ENCODE measurements around the gene LCA5L.
"Not testable (repeated sequence)": the region's sequence is repeated elsewhere in the genome, so short reads cannot be mapped to it uniquely, and the experiment has no call there.

LCA5L gene

DNA sequence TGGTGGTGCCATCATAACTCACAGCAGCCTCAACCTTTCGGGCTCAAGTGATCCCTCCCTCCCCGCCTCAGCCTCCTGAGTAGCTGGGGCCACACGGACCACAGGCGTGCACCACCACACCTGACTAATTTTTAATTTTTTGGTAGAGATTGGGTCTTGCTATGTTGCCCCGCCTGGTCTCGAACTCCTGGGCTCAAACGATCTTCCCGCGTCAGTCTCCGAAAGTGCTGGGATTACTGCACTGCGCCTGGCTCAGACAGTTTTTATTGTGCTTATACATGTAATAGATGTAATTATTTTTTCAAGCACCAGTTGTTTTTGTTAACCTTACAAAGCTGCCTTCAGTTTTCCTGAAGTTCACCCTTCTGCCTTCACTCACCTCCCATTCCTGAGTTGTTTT lies 58.7 kb downstream of the LCA5L start:
- Histone ChIP-seq H3K36me3 (ENCODE audit: insufficient read depth, low read length) (no peaks in the 10 kb centered on the region), H3K4me1 (ENCODE audit: control insufficient read depth, insufficient read depth, low read length, unreplicated experiment) (peaks cover 21% of the 10 kb centered on the region), H3K27ac (ENCODE audit: low read depth, low read length) (no peak overlapping the region; the same call in 1 of the 2 replicates), H2AFZ (ENCODE audit: low read length, unreplicated experiment) (peak overlapping the region; percentile 76), H3K4me3 (ENCODE audit: low read depth, low read length) (peak overlapping the region; percentile 77), H3K27me3 (ENCODE audit: insufficient read depth, low read length) (no peaks in the 10 kb centered on the region), H3K79me2 (ENCODE audit: control insufficient read depth, insufficient read depth, low read length, unreplicated experiment) (peaks cover 37% of the 10 kb centered on the region)

DNA sequence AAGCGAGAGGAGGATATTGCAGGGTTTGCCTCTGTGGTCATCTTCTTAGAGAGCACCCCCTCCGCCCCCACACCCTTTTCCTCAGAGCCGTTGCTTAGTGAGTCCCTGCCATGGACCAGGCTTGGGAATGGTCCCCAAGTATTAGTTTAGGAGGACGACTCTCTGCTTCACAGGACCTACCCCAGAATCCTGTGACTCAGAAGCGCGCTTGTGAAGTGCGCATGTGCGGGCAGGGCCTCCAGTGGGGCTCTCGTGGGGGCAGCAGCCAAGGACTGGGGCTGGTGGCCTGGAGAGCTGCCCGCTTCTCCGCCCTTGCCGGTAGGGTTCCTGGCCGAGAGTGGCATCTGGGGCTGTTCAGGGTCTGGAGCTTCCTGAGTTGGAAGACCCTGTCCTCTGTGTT lies 59.4 kb downstream of the LCA5L start:
- Histone ChIP-seq H3K27me3 (ENCODE audit: insufficient read depth, low read length) (no peaks in the 10 kb centered on the region), H3K36me3 (ENCODE audit: insufficient read depth, low read length) (no peaks in the 10 kb centered on the region), H3K79me2 (ENCODE audit: control insufficient read depth, insufficient read depth, low read length, unreplicated experiment) (peaks cover 39% of the 10 kb centered on the region), H3K4me3 (ENCODE audit: low read depth, low read length) (peak overlapping the region; percentile 55), H3K4me1 (ENCODE audit: control insufficient read depth, insufficient read depth, low read length, unreplicated experiment) (peaks cover 25% of the 10 kb centered on the region), H3K27ac (ENCODE audit: low read depth, low read length) (no peak overlapping the region), H2AFZ (ENCODE audit: low read length, unreplicated experiment) (peak overlapping the region; percentile 69)

DNA sequence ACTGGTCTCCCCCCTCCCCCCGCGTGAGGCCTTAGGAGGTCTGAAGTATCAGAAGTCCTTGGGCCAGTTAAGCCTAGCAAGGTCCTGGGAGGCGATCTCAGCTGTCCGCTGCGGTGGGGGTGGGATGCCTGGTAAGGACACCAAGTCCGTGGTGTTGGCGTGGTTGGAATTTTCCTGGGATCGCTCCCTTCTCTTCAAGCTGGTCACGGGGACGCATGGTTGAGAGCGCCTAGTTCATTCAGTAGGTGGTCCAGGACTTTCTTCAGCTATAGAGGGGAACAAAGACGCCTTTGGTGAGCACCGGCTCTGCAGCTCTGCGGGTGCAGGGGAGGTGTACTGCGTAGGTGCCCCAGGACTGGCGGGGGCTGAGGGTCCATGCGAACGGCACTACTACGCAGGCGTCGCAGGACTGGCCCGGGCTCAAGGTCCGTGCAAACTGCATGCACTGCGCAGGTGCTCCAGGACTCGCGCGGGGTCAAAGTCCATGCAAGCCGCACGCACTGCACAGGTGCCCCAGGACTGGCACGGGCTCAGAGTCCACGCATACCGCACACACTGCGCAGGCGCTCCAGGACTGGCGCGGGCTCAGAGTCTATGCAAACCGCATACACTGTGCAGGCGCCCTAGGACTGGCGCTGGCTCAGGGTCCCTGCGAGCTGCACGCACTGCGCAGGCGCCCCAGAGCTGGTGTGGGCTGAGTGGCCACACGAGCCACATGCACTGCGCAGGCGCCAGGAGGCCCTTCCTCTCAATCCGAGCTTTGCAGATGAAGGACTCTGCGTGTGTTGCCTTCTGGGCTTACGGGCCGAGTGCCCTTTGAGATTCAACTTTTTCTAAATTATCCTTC lies 60.1 kb downstream of the LCA5L start:
- Histone ChIP-seq H3K27me3 (ENCODE audit: insufficient read depth, low read length) (no peaks in the 10 kb centered on the region), H3K4me1 (ENCODE audit: control insufficient read depth, insufficient read depth, low read length, unreplicated experiment) (peaks cover 25% of the 10 kb centered on the region), H3K4me3 (ENCODE audit: low read depth, low read length) (peak overlapping the region; percentile 55), H3K27ac (ENCODE audit: low read depth, low read length) (no peak overlapping the region), H3K36me3 (ENCODE audit: insufficient read depth, low read length) (no peaks in the 10 kb centered on the region), H2AFZ (ENCODE audit: low read length, unreplicated experiment) (peak overlapping the region; percentile 69), H3K79me2 (ENCODE audit: control insufficient read depth, insufficient read depth, low read length, unreplicated experiment) (peaks cover 39% of the 10 kb centered on the region)

DNA sequence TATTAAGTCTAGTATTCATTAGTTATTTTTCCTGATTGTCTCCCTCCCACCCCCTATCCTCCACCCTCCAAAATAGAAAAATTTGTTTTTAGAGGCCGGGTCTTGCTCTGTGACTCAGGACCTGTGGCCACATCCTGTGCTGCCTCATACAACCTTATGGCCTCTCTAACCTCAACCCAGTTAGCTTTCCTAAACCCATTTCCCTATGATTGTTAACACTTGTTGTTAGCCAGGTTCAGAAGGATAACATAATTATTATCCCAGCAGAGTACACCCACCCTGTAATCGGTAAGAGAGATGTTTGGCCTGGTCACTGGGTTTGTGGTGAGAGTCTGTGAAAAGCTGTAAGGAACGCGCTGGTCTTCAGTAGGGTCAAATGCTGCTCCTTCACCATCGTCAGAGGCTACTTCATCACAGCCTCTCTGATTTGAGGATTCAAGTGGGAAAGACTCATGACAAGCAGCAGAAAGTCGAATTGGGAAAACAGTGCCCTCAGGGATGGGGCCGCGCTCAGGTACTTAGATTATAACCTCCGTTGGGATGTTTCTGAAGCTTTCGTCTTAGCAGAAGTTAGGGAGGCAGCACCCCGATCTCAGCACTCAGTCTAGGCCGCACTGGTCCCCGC lies 60.8 kb downstream of the LCA5L start:
- Histone ChIP-seq H3K27ac (ENCODE audit: low read depth, low read length) (peak overlapping the region; percentile 17; the same call in 1 of the 2 replicates), H3K4me1 (ENCODE audit: control insufficient read depth, insufficient read depth, low read length, unreplicated experiment) (peaks cover 25% of the 10 kb centered on the region), H3K27me3 (ENCODE audit: insufficient read depth, low read length) (no peaks in the 10 kb centered on the region), H2AFZ (ENCODE audit: low read length, unreplicated experiment) (no peak overlapping the region), H3K79me2 (ENCODE audit: control insufficient read depth, insufficient read depth, low read length, unreplicated experiment) (peaks cover 31% of the 10 kb centered on the region), H3K4me3 (ENCODE audit: low read depth, low read length) (0 out of 2 replicates have a peak overlapping the region, but pooled peaks have one; percentile 55), H3K36me3 (ENCODE audit: insufficient read depth, low read length) (no peaks in the 10 kb centered on the region)

DNA sequence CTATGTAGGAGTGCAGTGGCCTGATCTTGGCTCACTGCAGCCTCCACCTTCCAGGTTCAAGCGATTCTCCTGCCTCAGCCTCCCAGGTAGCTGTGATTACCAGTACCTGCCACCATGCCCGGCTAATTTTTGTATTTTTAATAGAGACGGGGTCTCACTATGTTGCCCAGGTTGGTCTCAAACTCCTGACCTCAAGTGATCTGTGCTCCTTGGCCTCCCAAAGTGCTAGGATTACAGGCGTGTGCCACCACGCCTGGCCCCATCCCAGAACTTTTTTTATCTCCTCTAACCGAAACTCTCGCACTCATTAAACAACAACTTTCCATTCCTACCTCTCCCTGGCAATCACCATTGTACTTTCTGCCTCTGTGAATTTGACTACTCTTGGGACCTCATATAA lies 63.5 kb downstream of the LCA5L start:
- H3K27me3 ChIP-seq (ENCODE audit: insufficient read depth, low read length); H2AFZ ChIP-seq (ENCODE audit: low read length, unreplicated experiment); H3K36me3 ChIP-seq (ENCODE audit: insufficient read depth, low read length); H3K4me3 ChIP-seq (ENCODE audit: low read depth, low read length); H3K27ac ChIP-seq (ENCODE audit: low read depth, low read length): not testable (repeated sequence)
- Histone ChIP-seq H3K79me2 (ENCODE audit: control insufficient read depth, insufficient read depth, low read length, unreplicated experiment) (peaks cover 19% of the 10 kb centered on the region), H3K4me1 (ENCODE audit: control insufficient read depth, insufficient read depth, low read length, unreplicated experiment) (peaks cover 23% of the 10 kb centered on the region)

DNA sequence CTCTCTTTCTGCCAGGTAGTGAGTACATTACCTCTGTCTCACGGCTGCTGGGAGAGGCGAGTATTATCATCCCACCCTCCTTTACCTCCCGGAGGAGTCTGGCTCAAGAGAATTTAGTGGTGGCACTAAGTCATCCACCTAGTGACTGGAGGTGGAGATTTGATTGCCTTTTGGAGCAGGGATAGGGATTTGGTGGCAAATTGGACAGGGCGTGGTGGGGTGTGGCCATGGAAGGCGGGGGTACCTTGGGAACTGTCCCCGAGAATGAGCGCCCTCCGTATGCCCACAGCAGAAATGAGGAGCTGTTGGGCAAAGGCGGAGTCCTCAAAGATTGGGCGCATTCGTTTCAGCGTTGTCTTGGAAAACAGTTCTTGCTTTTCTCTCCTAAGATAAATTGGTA lies 64.6 kb downstream of the LCA5L start:
- H3K4me1 ChIP-seq (ENCODE audit: control insufficient read depth, insufficient read depth, low read length, unreplicated experiment), result peaks cover 15% of the 10 kb centered on the region
- H3K36me3 ChIP-seq (ENCODE audit: insufficient read depth, low read length), result no peaks in the 10 kb centered on the region
- H3K27ac ChIP-seq (ENCODE audit: low read depth, low read length), result peak overlapping the region; percentile 90; the same call in 1 of the 2 replicates
- H2AFZ ChIP-seq (ENCODE audit: low read length, unreplicated experiment), result peak overlapping the region; percentile 5
- H3K27me3 ChIP-seq (ENCODE audit: insufficient read depth, low read length), result no peaks in the 10 kb centered on the region
- H3K4me3 ChIP-seq (ENCODE audit: low read depth, low read length), result peak overlapping the region; percentile 99
- H3K79me2 ChIP-seq (ENCODE audit: control insufficient read depth, insufficient read depth, low read length, unreplicated experiment), result peaks cover 11% of the 10 kb centered on the region

DNA sequence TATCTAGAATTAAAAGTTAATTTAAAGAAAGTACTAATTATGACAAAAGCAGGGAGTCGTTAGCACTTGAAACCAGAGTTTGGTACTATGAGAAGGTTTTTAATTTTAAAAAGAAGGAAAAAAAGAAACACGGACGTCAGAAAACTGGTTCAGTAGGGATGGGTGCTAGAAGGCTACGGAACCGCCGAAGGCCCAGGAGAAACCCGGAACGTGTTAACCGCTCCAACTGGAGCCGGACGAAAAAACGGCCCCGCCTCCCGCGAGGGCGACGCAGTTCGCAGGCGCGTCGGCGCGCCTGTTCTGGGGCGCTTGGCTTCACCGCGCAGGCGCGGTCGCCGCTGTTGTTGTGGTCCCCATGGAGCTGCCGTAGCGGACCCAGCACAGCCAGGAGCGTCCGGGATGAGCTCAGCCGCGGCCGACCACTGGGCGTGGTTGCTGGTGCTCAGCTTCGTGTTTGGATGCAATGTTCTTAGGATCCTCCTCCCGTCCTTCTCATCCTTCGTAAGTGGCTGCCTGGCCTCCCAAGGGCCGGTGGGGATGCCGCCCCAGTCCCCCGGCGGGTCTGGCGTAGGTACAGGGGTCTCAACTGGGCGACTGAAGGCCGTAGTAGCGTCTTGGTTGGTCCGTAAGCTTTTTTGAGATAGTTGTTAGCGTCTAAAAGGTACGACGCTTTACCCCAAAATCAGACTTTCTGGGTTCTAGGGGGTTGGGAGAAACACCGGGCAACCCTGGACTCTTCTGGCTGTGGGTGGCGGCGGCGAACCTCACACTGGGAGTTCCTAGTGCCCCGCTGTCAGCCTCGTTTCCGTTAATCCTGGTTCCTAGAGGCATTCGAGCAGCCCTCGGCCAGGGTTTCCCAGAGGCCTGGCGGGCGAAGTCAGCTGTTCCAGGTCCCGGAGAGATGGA lies 65.3 kb downstream of the LCA5L start:
- Histone ChIP-seq H2AFZ (ENCODE audit: low read length, unreplicated experiment) (peak overlapping the region; percentile 98), H3K27me3 (ENCODE audit: insufficient read depth, low read length) (no peaks in the 10 kb centered on the region), H3K4me3 (ENCODE audit: low read depth, low read length) (peak overlapping the region; percentile 99), H3K4me1 (ENCODE audit: control insufficient read depth, insufficient read depth, low read length, unreplicated experiment) (peaks cover 14% of the 10 kb centered on the region), H3K79me2 (ENCODE audit: control insufficient read depth, insufficient read depth, low read length, unreplicated experiment) (peaks cover 10% of the 10 kb centered on the region), H3K27ac (ENCODE audit: low read depth, low read length) (peak overlapping the region; percentile 90), H3K36me3 (ENCODE audit: insufficient read depth, low read length) (no peaks in the 10 kb centered on the region)

DNA sequence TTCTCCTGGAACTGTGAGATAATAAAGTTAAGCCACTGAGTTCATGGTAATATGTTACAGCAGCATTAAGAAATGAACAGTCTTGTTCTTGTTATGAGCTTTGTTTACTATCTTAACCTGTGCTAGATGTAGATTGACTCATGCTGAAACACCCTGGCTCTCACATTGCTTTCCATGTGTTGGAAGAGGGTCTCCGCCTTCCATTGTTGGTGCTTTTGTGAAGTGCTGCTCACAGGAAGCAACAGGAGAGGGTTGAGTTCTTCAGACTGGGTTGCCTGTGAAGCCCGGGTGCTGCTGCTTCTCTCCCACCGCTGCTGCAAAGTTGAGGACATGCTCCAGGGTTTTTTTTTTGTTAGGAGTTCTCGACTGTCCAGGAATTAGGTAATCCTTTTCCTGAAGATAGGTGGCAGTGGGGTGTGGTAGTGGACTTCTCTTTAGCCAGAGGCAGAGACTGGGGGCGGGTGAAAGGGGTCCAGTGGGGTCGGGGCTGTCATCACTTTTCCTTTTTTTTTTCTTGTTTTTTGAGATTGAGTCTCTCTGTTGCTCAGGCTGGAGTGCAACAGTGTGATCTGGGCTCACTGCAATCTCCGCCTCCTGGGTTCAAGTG lies 68.0 kb downstream of the LCA5L start:
- Histone ChIP-seq H3K27me3 (ENCODE audit: insufficient read depth, low read length) (no peaks in the 10 kb centered on the region), H3K4me1 (ENCODE audit: control insufficient read depth, insufficient read depth, low read length, unreplicated experiment) (peaks cover 5% of the 10 kb centered on the region), H3K27ac (ENCODE audit: low read depth, low read length) (no peak overlapping the region), H3K4me3 (ENCODE audit: low read depth, low read length) (no peak overlapping the region), H2AFZ (ENCODE audit: low read length, unreplicated experiment) (no peak overlapping the region), H3K36me3 (ENCODE audit: insufficient read depth, low read length) (no peaks in the 10 kb centered on the region), H3K79me2 (ENCODE audit: control insufficient read depth, insufficient read depth, low read length, unreplicated experiment) (peaks cover 10% of the 10 kb centered on the region)

DNA sequence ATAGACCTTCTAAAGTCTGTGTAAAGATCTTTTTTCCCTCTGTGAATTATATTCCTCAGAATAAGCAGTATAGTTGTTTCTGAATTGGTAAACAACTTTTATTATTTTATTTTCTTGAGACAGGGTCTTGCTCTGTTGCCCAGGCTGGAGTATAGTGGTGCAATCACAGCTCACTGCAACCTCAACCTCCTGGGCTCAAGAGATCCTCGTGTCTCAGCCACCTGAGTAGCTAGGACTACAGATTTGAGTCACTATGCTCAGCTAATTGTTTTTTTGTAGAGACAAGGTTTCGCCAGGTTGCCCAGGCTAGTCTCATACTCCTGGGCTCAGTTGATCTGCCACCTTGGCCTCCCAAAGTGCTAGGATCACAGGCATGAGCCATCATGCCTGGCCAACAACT lies 70.1 kb downstream of the LCA5L start:
- no peaks in the 10 kb centered on the region for H3K79me2 ChIP-seq (ENCODE audit: control insufficient read depth, insufficient read depth, low read length, unreplicated experiment)
- H3K36me3 ChIP-seq (ENCODE audit: insufficient read depth, low read length), result no peaks in the 10 kb centered on the region
- no peak overlapping the region for H2AFZ ChIP-seq (ENCODE audit: low read length, unreplicated experiment)
- no peaks in the 10 kb centered on the region for H3K4me1 ChIP-seq (ENCODE audit: control insufficient read depth, insufficient read depth, low read length, unreplicated experiment)
- H3K4me3 ChIP-seq (ENCODE audit: low read depth, low read length), result no peak overlapping the region
- H3K27ac ChIP-seq (ENCODE audit: low read depth, low read length), result no peak overlapping the region
- H3K27me3 ChIP-seq (ENCODE audit: insufficient read depth, low read length), result no peaks in the 10 kb centered on the region

DNA sequence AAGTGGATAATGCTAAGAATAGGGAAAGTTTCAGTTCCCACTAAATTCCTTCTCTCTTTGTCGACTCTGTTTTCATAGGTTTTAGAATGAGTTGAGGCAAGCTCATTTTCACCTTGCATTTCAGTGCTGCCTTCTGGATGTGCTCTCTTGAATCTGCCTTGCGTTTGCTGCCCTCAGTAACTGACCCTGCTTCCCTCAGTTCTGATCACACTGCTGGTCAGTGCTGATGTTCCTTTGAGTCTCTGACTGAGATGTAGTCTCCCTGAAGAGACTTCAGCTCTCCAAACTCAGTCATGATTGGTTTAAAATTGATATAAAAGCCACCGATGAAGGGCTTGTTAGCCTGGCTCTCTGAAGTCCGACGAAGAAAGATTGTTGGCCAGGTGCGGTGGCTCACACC lies 71.5 kb downstream of the LCA5L start:
- H3K36me3 ChIP-seq (ENCODE audit: insufficient read depth, low read length), result no peaks in the 10 kb centered on the region
- no peaks in the 10 kb centered on the region for H3K4me1 ChIP-seq (ENCODE audit: control insufficient read depth, insufficient read depth, low read length, unreplicated experiment)
- H3K27me3 ChIP-seq (ENCODE audit: insufficient read depth, low read length), result no peaks in the 10 kb centered on the region
- H3K79me2 ChIP-seq (ENCODE audit: control insufficient read depth, insufficient read depth, low read length, unreplicated experiment), result no peaks in the 10 kb centered on the region
- no peak overlapping the region for H3K27ac ChIP-seq (ENCODE audit: low read depth, low read length)
- H3K4me3 ChIP-seq (ENCODE audit: low read depth, low read length), result peak overlapping the region; percentile 21; the same call in 1 of the 2 replicates
- peak overlapping the region; percentile 83 for H2AFZ ChIP-seq (ENCODE audit: low read length, unreplicated experiment)

Measured in ACC112 (cell line).